Effector memory CD4-positive, alpha-beta T cell (primary cell): ENCODE data around the gene RARRES1.

Experiments
- DNase-seq, 3 donors: peaks; one replicate each; pipeline ENCODE4 v3.0.0-alpha.2; 2020
- H3K27ac ChIP-seq: 2 replicates; pipeline ENCODE4 v1.7.0; 2013; ENCODE audit warnings: mild to moderate bottlenecking, low read length, moderate library complexity; ENCODE audit not compliant: insufficient read depth, poor library complexity, severe bottlenecking
- H3K27me3 ChIP-seq: replicated peaks from 2 replicates; pipeline ENCODE4 v1.7.0; 2013; ENCODE audit warnings: mild to moderate bottlenecking, low read length; ENCODE audit not compliant: insufficient read depth, control insufficient read depth, poor library complexity, severe bottlenecking
- H3K36me3 ChIP-seq: 2 replicates; pipeline ENCODE4 v1.7.0; 2013; ENCODE audit warnings: mild to moderate bottlenecking, low read length, moderate library complexity; ENCODE audit not compliant: control insufficient read depth, insufficient read depth
- H3K4me1 ChIP-seq: 2 replicates; pipeline ENCODE4 v1.7.0; 2013; ENCODE audit warnings: low read length, mild to moderate bottlenecking; ENCODE audit not compliant: control insufficient read depth, insufficient read depth, poor library complexity, severe bottlenecking
- H3K4me3 ChIP-seq: 2 replicates; pipeline ENCODE4 v1.7.0; 2013; ENCODE audit warnings: low read length, low read depth, mild to moderate bottlenecking; ENCODE audit not compliant: insufficient read depth, poor library complexity, severe bottlenecking
- H3K9me3 ChIP-seq: 2 replicates; pipeline ENCODE4 v1.7.0; 2013; ENCODE audit warnings: mild to moderate bottlenecking, low read length, moderate library complexity; ENCODE audit not compliant: control insufficient read depth

Gene RARRES1

GRCh38 chr3:158678687-158679086 lies 53.6 kb downstream of the RARRES1 start:
- DNase-seq = no peak
- Histone ChIP-seq H3K36me3 (peaks cover 13% of the 10 kb centered on the region), H3K9me3 (no peaks in the 10 kb centered on the region), H3K4me1 (no peaks in the 10 kb centered on the region), H3K4me3 (no peak overlapping the region), H3K27me3 (no peaks in the 10 kb centered on the region), H3K27ac (no peak overlapping the region)

DNA sequence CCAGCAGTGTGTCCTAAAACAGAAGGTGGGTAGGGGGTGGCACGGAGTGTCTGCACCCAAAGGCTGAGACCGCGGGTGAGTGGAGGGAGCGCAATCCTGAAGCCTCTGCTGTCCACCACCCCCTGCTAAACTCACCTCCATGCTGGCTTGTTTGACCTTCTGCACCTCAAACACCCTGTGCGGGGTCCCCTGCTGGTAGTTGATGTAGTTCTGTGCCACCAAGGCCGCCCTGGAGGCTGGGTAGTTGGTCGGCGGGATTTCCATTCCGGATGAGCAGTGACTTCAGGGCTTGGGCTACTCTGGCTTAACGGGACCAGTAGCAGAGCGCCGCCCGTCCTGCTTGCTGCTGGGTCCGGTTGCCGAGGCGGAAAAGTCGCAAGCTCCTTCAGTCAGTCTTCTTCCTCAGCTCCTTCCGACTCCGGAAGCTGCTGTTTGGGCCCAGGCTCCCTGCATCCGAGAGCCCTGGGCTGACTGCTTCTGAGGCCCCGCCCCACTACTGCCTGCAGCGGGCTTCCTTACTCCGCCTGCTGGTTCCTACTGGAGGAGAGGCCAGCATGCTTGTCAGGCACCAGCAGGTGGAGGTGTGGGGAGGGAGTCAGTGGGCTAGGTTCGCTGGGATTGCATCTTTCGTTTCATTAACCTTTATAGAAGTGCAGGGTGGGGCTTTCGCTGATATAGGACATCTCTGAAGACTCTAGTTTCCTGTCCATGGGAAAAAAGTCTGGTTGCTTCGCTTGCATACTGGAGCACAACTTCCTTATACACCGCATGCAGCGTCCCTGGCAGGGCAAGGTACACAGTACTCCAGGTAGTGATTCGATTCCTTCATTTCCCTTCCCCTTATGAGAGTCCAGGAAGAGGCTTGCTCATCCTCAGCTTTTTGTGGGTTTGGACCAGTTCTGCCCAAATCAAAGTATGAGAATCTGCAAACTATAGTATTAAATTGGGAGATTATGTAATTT lies 59.8 kb downstream of the RARRES1 start, which contains the start of gene LXN:
TSS of gene LXN (minus strand) at position 434 of the 962 bp plus-strand sequence. CDS start at position 264, 170 bp downstream.
- Histone ChIP-seq H3K9me3 (no peaks in the 10 kb centered on the region), H3K4me3 (peak within 1 kb of the TSS; percentile 59), H3K36me3 (peaks cover 19% of the 10 kb centered on the region), H3K27ac (peak within 1 kb of the TSS; percentile 65), H3K4me1 (no peaks in the 10 kb centered on the region), H3K27me3 (no peaks in the 10 kb centered on the region)
- peak; percentile 67 to 78 (median 77) for DNase-seq

DNA sequence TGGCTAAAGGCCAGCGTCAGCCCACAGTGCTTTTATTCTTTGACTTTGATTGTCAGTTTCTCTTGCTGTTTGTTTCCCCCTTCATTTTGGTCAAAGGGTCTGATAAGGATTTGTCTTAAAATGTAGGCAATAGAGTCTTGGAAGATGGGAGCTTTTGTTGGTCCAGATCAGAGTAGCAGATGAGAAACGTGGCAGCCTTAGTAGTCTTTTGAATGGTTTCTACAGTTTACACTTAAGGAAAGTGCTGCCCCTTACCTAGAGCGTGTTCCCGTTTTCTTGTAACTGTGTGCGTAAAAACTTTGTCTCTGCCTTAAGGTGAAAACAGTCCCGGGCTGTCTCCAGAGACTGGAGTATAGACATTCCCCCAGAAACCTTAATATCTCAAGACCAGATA lies 60.4 kb downstream of the RARRES1 start:
- Histone ChIP-seq H3K27me3 (no peaks in the 10 kb centered on the region), H3K27ac (peak overlapping the region; percentile 65), H3K36me3 (peaks cover 24% of the 10 kb centered on the region), H3K4me3 (peak overlapping the region; percentile 59), H3K9me3 (no peaks in the 10 kb centered on the region), H3K4me1 (no peaks in the 10 kb centered on the region)
- DNase-seq = no peak

DNA sequence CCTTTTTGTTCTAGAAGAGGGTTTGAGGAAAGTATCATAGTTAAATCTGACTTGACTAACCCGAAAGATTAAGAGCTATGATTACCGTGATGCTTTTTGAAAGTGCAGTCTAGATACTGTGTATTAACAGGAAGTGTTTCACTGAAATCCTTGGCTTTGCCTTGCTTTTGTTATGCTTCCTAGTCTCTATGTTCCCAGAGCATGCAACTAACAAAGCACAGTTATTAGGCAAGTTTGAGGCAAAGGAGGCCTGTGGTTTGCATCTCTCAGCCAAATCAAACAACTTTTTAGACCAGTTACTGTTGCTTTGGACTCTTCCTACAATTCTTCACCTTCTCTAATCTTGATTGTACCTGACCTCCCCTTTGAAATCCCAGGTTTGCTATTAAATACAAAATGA lies 63.8 kb downstream of the RARRES1 start:
- Histone ChIP-seq H3K36me3 (peaks cover 51% of the 10 kb centered on the region), H3K27me3 (no peaks in the 10 kb centered on the region), H3K27ac (no peak overlapping the region), H3K4me1 (no peaks in the 10 kb centered on the region), H3K4me3 (no peak overlapping the region), H3K9me3 (no peaks in the 10 kb centered on the region)
- DNase-seq = no peak

DNA sequence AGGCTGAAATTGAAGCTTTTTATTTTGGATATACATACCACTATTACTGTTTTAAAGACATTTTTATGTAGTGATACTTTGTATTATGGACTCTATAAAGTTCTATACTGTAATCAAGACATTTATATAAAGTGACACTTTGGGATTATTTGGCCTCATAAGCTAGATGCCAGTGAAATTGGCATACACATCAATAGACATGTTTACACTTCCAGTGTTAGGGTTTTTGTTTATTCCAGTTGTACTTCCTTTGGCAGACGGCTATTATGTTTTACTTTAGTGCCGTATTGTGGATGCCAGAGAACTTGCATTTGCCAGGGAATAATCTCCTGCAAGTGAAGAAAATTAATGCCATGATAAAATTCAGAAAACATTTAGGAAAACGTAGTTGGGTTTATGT lies 65.8 kb downstream of the RARRES1 start:
- Histone ChIP-seq H3K4me3 (no peak overlapping the region), H3K27me3 (no peaks in the 10 kb centered on the region), H3K4me1 (no peaks in the 10 kb centered on the region), H3K9me3 (no peaks in the 10 kb centered on the region), H3K36me3 (peaks cover 65% of the 10 kb centered on the region), H3K27ac (no peak overlapping the region)
- no peak for DNase-seq

- Histone ChIP-seq H3K4me1 (no peaks in the 10 kb centered on the region), H3K9me3 (no peaks in the 10 kb centered on the region), H3K4me3 (no peak overlapping the region), H3K36me3 (peaks cover 75% of the 10 kb centered on the region), H3K27me3 (no peaks in the 10 kb centered on the region), H3K27ac (no peak overlapping the region)
- DNase-seq = no peak
These were observed 68.4 kb downstream of the RARRES1 start for GRCh38 chr3:158663832-158664231.

- H3K36me3 ChIP-seq = peaks cover 73% of the 10 kb centered on the region
These were observed 69.0 kb downstream of the RARRES1 start for GRCh38 chr3:158663246-158663645.

DNA sequence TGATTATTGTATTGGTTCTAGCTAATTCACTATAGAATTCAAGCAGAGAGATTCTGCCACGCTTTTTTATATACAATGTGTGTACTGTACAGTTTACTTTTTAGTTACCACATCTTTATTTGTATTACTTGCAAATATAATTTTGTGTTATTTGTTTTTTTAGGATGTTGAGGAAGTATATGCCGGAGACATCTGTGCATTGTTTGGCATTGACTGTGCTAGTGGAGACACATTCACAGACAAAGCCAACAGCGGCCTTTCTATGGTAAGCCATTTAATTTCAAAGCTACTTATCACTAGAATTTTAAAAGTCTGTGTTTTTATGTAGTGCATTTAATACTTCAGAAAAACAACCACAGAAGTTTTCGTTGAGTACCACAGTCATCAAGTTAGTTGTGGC lies 71.5 kb downstream of the RARRES1 start:
- Histone ChIP-seq H3K4me3 (no peak overlapping the region), H3K27me3 (no peaks in the 10 kb centered on the region), H3K27ac (no peak overlapping the region), H3K9me3 (no peaks in the 10 kb centered on the region), H3K36me3 (peaks cover 65% of the 10 kb centered on the region), H3K4me1 (no peaks in the 10 kb centered on the region)
- DNase-seq = no peak

More at GRCh38 chr3:158663246-158663645, 69.0 kb downstream of the RARRES1 start:
- Histone ChIP-seq H3K27me3 (no peaks in the 10 kb centered on the region), H3K4me3 (no peak overlapping the region), H3K27ac (no peak overlapping the region), H3K4me1 (no peaks in the 10 kb centered on the region), H3K9me3 (no peaks in the 10 kb centered on the region)
- DNase-seq = no peak

GRCh38 chr3:158659454-158660237 lies 72.6 kb downstream of the RARRES1 start:
- no peaks in the 10 kb centered on the region for H3K27me3 ChIP-seq
- H3K9me3 ChIP-seq = no peaks in the 10 kb centered on the region
- no peak overlapping the region for H3K27ac ChIP-seq
- peak in 2 of 3 donors; percentile 9 to 30 for DNase-seq
- peaks cover 61% of the 10 kb centered on the region for H3K36me3 ChIP-seq
- H3K4me1 ChIP-seq = no peaks in the 10 kb centered on the region
- no peak overlapping the region for H3K4me3 ChIP-seq

DNA sequence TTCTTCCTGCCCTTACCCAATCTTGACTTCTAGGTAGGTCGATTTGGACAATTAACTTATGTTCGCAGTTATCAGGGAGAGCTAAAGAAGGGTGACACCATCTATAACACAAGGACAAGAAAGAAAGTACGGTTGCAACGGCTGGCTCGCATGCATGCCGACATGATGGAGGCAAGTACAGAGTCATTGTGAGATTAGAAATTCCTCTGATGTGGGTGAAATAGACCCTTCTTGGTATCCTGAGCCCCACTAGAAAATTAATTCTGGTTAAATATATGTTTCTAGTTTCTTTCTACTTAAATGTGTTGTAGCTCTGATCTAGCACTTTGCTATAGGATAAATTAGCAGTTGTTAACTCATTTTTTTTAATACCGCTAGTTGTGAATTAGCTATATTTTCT lies 73.4 kb downstream of the RARRES1 start:
- peaks cover 59% of the 10 kb centered on the region for H3K36me3 ChIP-seq
- H3K27me3 ChIP-seq = no peaks in the 10 kb centered on the region
- no peak for DNase-seq
- H3K4me3 ChIP-seq = no peak overlapping the region
- no peaks in the 10 kb centered on the region for H3K9me3 ChIP-seq
- no peaks in the 10 kb centered on the region for H3K4me1 ChIP-seq
- H3K27ac ChIP-seq = no peak overlapping the region
